Left ventricle myocardium inferior (tissue), 1 donor: ENCODE results near the gene GALR3. TPM values are rescaled to one million over a fixed set of nuclear protein-coding genes. Genes with fewer than 3 reads are reported as not detected.
A peak's percentile ranks its signal among the peaks of the same experiment; 100 is the strongest.

ENCODE experiments used
- DNase-seq: peaks from one replicate; pipeline ENCODE4 v3.0.0-alpha.2; 2020
- H3K27ac ChIP-seq: fragments of 200-600 bp; replicated peaks from 2 replicates; pipeline ENCODE4 v1.8.0; 2021
- H3K27me3 ChIP-seq: fragments of 200-600 bp; 2 replicates; pipeline ENCODE4 v1.8.0; 2021; ENCODE audit warnings: low read depth
- H3K36me3 ChIP-seq: fragments of 200-600 bp; 2 replicates; pipeline ENCODE4 v1.8.0; 2021
- H3K4me1 ChIP-seq: fragments of 200-600 bp; 2 replicates; pipeline ENCODE4 v1.8.0; 2021
- H3K4me3 ChIP-seq: fragments of 200-600 bp; 2 replicates; pipeline ENCODE4 v1.8.0; 2021; ENCODE audit warnings: mild to moderate bottlenecking, moderate library complexity
- H3K9me3 ChIP-seq: fragments of 200-600 bp; replicated peaks from 2 replicates; pipeline ENCODE4 v1.8.0; 2021
- intact Hi-C: fragments of 100-400 bp; cut with micrococcal nuclease; formaldehyde crosslinking; loops from one replicate; pipeline ENCODE4 v1.11.0; 2022
- total RNA-seq: library from RNA; stranded (reverse); fragmentation: NEBNext Ultra II Directional; extraction: Animal tissue kit (Norgen Biotek cat#: 25700); gene quantifications from one replicate; pipeline ENCODE4 v1.2.1, GENCODE V29; 2021
- TF ChIP-seq, protein P1 (sequence below): fragments of 200-600 bp; IDR thresholded peaks from 2 replicates; pipeline ENCODE4 v1.8.0; 2021; ENCODE audit warnings: antibody characterized with exemption, mild to moderate bottlenecking, borderline replicate concordance
- donor health status: DM: no; HTN: yes; CAD: no; lungs with severe emphysema.

Gene GALR3
- total RNA-seq, 1 donor from 2014 or later = not detected

DNA sequence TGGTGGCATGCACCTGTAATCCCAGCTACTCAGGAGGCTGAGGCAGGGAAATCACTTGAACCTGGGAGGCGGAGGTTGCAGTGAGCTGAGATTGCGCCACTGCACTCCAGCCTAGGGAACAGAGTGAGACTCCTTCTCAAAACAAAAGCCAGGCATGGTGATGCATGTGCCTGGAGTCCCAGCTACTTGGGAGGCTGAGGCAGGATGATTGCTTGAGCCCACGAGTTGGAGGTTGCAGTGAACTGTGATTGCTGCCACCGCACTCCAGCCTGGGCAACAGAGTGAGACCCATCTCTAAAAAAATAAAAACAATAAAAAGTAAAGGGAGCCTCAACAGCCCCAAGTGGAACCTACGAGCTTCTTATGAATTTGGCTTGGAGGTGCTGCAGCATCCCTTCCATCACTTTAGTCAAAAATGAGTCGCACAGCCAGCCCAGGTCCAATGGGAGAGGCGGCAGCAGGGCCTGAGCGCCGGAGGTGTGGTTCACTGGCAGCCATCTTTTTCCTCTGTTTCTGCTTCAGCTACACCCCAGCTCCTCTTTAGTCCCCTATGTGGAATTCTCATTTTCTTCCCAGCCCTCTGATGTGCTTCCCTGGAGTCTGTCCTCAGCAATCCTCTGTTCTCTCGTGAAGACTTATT lies 44.7 kb upstream of the GALR3 start:
- Histone ChIP-seq H3K4me3 (no peak overlapping the region), H3K27me3 (no peaks in the 10 kb centered on the region), H3K36me3 (peaks cover 16% of the 10 kb centered on the region), H3K4me1 (peaks cover 32% of the 10 kb centered on the region), H3K9me3 (no peaks in the 10 kb centered on the region), H3K27ac (no peak overlapping the region)
- DNase-seq = no peak
- intact Hi-C loops = no loop called here
- TF ChIP-seq, protein P1, sequence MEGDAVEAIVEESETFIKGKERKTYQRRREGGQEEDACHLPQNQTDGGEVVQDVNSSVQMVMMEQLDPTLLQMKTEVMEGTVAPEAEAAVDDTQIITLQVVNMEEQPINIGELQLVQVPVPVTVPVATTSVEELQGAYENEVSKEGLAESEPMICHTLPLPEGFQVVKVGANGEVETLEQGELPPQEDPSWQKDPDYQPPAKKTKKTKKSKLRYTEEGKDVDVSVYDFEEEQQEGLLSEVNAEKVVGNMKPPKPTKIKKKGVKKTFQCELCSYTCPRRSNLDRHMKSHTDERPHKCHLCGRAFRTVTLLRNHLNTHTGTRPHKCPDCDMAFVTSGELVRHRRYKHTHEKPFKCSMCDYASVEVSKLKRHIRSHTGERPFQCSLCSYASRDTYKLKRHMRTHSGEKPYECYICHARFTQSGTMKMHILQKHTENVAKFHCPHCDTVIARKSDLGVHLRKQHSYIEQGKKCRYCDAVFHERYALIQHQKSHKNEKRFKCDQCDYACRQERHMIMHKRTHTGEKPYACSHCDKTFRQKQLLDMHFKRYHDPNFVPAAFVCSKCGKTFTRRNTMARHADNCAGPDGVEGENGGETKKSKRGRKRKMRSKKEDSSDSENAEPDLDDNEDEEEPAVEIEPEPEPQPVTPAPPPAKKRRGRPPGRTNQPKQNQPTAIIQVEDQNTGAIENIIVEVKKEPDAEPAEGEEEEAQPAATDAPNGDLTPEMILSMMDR = no peak

DNA sequence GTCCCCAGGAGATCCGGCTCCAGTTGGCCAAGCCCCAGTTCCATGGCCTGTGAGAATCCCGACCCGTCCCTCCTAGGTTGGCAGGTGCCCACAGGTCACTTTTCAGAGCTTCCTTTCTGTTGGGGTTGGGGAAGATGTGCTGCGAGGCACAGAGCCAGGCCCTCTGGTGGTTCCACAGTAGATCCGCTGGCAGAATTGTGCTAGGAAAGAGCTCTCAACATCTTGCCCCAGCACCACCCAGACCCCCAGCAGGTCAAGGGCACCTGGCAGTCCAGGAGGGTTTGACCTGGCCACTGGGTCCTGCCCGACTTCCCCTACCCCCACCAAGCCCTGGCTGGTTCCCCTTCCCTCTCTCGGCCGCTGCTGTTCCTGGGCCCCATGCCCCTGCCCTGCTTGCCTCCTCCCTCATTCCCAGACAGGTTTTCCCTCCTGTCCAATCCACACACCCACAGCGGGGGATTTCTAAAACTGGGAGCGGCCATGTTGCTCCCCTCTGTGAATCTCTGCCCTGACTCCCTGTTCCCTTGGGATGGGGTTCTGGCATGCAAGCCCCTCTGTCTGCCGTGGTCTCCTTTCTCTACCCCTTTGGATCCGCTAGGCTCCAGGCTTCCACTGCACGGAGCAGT lies 41.6 kb upstream of the GALR3 start:
- no peak for DNase-seq
- TF ChIP-seq, protein P1 = peak; percentile 37
- Histone ChIP-seq H3K4me1 (peaks cover 33% of the 10 kb centered on the region), H3K27ac (no peak overlapping the region), H3K27me3 (no peaks in the 10 kb centered on the region), H3K9me3 (no peaks in the 10 kb centered on the region), H3K4me3 (no peak overlapping the region), H3K36me3 (no peaks in the 10 kb centered on the region)
- intact Hi-C loops = no loop called here

DNA sequence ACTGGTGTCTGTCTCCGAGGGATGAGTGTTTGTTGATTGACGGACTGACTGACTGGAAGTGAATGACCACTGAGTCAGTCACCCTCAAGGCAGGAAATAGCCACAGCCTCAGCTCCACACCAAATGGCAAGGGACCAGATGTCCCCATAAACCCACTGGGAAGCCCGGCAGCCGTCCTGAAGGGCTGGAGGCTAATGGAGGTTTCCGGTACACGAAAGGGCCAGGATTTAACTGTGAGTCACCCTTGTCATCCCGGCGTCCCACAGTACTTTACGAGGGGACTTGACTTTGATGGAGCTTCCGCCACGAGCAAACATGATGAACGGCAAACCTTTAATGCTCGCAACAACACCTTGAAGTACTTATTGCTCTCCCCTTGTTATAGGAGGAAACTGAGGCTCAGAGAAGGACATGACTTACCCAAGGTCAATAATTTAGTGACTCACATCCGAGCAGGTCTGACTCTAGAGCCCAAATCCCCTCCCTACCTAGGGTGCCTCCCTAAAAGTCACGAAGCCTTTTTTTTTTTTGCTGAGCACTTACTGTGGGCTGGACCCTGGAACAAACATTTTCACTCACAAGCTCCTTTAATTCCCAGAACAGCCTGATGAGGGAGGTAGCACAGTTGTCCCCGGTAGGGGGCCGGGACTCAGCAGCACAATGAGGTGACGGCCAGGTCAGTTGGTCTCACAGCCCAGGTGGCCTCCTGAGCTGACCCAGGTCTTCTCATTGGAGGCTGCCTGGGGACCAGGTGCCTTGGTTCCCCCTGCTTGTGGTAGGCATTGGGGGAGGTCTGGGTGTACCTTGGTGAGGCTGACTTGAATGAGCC lies 40.6 kb upstream of the GALR3 start:
- Histone ChIP-seq H3K9me3 (no peaks in the 10 kb centered on the region), H3K27ac (no peak overlapping the region), H3K27me3 (no peaks in the 10 kb centered on the region), H3K4me3 (no peak overlapping the region), H3K4me1 (peaks cover 25% of the 10 kb centered on the region), H3K36me3 (no peaks in the 10 kb centered on the region)
- DNase-seq = no peak
- TF ChIP-seq, protein P1 = no peak
- intact Hi-C loops = no loop called here

DNA sequence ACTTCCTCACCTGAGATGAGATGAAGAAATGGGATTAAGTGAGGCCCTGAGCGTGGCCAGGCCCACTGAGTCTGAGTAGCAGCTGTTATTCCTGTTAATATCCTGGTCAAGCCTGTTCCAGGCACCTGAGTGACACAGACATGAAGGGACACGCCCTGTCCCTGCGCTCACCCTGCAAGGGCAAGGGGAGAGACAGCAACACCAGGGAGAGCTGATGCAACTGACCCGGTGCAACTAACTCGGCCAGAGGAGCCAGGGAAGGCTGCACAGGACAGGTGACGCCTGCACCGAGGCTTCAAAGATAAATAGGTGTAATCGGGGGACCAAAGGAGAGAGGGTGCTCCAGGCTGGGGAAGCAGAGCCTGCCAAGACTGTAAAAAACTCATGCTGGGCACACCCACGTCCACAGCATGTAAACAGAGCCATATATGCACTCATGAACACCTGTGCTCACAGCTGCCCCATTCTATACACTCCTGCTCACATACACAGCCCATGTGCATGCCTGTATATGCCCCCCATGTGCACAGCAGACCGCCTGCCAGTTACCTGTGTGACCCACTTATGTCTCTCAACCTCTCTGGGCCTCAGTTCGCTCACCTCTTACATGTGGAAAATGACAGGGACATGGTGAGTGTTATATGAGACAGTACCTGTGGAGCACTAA lies 38.2 kb upstream of the GALR3 start:
- Histone ChIP-seq H3K27ac (no peak overlapping the region), H3K27me3 (no peaks in the 10 kb centered on the region), H3K36me3 (no peaks in the 10 kb centered on the region), H3K4me1 (peaks cover 24% of the 10 kb centered on the region), H3K9me3 (no peaks in the 10 kb centered on the region), H3K4me3 (no peak overlapping the region)
- no peak for DNase-seq
- intact Hi-C loops = no loop called here
- TF ChIP-seq, protein P1 = no peak

- Histone ChIP-seq H3K27ac (no peak overlapping the region), H3K4me1 (no peaks in the 10 kb centered on the region), H3K36me3 (no peaks in the 10 kb centered on the region), H3K27me3 (no peaks in the 10 kb centered on the region), H3K4me3 (no peak overlapping the region), H3K9me3 (no peaks in the 10 kb centered on the region)
- TF ChIP-seq, protein P1 = no peak
- intact Hi-C loops = loop anchor here (10.0 kb wide), 1 partner anchor 145 kb away; no protein-coding TSS in a partner anchor
- no peak for DNase-seq
These were observed 32.9 kb upstream of the GALR3 start for GRCh38 chr22:37790234-37790633.
